Measurements from ENCODE around the gene HDAC9. TPM values are rescaled to one million over a fixed set of nuclear protein-coding genes. Genes with fewer than 3 reads are reported as not detected.
A peak's percentile ranks its signal among the peaks of the same experiment; 100 is the strongest.

Gene HDAC9
- polyA plus RNA-seq, 1 experiment = 2.1 TPM

DNA sequence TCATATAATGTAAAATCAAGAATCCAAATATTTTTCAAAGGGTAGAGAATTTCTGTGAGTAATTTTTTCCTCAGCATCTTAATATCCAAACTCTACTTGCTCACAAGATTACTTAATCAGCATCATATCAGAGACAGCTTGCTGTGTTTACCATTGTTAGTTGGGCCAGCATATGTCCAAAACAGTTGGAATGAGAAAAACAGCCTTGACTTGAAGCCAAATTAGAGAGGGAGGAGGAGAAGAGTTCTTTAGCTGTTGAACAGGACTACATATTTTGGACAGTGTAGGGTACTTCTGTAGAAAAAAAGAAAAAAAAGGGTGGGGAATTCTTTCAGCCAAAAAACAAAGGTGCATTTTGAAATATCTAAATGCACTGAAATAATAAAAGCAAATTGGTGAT lies 69.8 kb downstream of the HDAC9 start:
- no peak for DNase-seq (ENCODE audit: low read depth, low spot score)
- ChIA-PET POLR2A (no interaction called here), CTCF (interaction anchor here (11.4 kb wide), 1 partner anchor 214 kb away, joined by 237 read pairs; no protein-coding TSS in a partner anchor)
- no peak overlapping the region for H3K27ac ChIP-seq (ENCODE audit: low read depth, low read length)
- no peaks in the 10 kb centered on the region for H3K9me3 ChIP-seq (ENCODE audit: control insufficient read depth, insufficient read depth, low read length)
- TF ChIP-seq, protein P1, sequence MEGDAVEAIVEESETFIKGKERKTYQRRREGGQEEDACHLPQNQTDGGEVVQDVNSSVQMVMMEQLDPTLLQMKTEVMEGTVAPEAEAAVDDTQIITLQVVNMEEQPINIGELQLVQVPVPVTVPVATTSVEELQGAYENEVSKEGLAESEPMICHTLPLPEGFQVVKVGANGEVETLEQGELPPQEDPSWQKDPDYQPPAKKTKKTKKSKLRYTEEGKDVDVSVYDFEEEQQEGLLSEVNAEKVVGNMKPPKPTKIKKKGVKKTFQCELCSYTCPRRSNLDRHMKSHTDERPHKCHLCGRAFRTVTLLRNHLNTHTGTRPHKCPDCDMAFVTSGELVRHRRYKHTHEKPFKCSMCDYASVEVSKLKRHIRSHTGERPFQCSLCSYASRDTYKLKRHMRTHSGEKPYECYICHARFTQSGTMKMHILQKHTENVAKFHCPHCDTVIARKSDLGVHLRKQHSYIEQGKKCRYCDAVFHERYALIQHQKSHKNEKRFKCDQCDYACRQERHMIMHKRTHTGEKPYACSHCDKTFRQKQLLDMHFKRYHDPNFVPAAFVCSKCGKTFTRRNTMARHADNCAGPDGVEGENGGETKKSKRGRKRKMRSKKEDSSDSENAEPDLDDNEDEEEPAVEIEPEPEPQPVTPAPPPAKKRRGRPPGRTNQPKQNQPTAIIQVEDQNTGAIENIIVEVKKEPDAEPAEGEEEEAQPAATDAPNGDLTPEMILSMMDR (IDR thresholded peaks at IDR 0.05; ENCODE audit: low read depth, low read length) = no peak
- H3K27me3 ChIP-seq (ENCODE audit: control insufficient read depth, insufficient read depth, low read length) = no peaks in the 10 kb centered on the region
- no peak overlapping the region for H3K4me3 ChIP-seq (ENCODE audit: low read depth, low read length)

DNA sequence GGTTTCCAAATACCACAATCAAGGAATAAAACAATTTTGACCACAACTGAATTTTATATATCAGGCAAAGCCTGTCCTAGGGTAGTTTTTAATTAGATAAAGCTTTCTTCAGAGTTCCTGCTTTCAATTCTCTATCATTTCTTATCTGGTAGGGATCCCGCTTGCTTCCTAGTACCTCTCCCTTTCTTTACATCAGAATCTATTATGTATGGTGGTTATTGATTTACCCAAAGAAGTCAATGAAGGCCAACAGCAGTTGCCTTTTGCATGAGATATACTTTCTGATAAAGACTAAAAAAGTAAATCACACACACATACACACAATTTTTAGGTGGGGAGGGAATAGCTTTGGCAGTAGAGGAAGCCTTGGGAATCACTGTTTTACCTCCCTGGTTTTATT lies 70.7 kb downstream of the HDAC9 start:
- H3K9me3 ChIP-seq (ENCODE audit: control insufficient read depth, insufficient read depth, low read length) = no peaks in the 10 kb centered on the region
- H3K27ac ChIP-seq (ENCODE audit: low read depth, low read length) = no peak overlapping the region
- no peaks in the 10 kb centered on the region for H3K27me3 ChIP-seq (ENCODE audit: control insufficient read depth, insufficient read depth, low read length)
- CTCF ChIA-PET = interaction anchor here (11.4 kb wide), 1 partner anchor 215 kb away, joined by 237 read pairs; no protein-coding TSS in a partner anchor
- TF ChIP-seq, protein P1 (IDR thresholded peaks at IDR 0.05; ENCODE audit: low read depth, low read length) = no peak
- no peak overlapping the region for H3K4me3 ChIP-seq (ENCODE audit: low read depth, low read length)
- POLR2A ChIA-PET = no interaction called here
- DNase-seq (ENCODE audit: low read depth, low spot score) = no peak

DNA sequence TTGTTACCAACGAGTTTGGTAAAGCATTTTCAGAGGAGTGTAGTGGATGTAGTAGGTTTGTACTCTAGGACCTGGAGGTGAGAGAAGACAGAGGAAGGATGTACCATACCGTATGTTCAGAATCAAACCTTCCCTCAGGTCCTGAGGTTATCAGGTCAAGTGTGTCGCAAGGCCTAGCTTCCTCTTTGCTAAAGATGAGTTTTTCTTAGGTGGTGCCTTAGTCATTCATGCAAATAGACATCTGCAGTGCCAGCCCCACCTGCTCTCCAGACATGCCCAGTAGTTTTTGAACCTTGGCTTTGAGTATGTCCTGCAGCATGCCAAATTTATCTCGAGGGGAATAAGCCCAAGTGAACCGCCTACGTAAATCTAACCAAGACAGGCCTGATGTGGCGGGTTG lies 71.3 kb downstream of the HDAC9 start:
- CTCF ChIA-PET = interaction anchor here (1.4 to 11.4 kb wide), 3 partner anchors 24 to 215 kb away, joined by 6 to 237 read pairs (median 6); no protein-coding TSS in a partner anchor
- Histone ChIP-seq H3K4me3 (ENCODE audit: low read depth, low read length) (no peak overlapping the region), H3K27ac (ENCODE audit: low read depth, low read length) (no peak overlapping the region), H3K9me3 (ENCODE audit: control insufficient read depth, insufficient read depth, low read length) (no peaks in the 10 kb centered on the region), H3K27me3 (ENCODE audit: control insufficient read depth, insufficient read depth, low read length) (no peaks in the 10 kb centered on the region)
- TF ChIP-seq, protein P1 (IDR thresholded peaks at IDR 0.05; ENCODE audit: low read depth, low read length) = no peak
- POLR2A ChIA-PET = no interaction called here
- no peak for DNase-seq (ENCODE audit: low read depth, low spot score)

DNA sequence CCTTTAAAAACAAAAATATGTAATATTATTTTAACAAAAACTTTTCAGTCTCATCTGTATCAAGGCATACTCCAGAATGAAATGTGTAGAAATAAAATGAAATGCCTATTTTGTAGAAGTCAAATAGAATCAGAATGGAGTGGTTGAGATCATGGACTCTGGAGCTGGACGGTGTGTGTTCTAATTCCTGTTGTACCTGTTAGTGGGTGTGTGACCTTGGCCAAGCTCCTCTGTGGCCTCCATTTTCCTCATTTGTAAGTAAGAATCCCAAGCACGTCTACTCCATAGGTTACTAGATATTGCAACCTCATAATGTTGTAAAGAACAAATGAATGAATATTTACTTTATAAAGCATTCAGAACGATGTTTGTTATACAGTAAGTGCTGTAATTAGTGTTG lies 74.9 kb downstream of the HDAC9 start:
- CTCF ChIA-PET = interaction anchor here (0.6 to 11.4 kb wide), 9 partner anchors 10 to 1032 kb away, joined by 3 to 237 read pairs (median 5); no protein-coding TSS in a partner anchor
- TF ChIP-seq, protein P1 (IDR thresholded peaks at IDR 0.05; ENCODE audit: low read depth, low read length) = no peak
- H3K27ac ChIP-seq (ENCODE audit: low read depth, low read length) = no peak overlapping the region
- H3K27me3 ChIP-seq (ENCODE audit: control insufficient read depth, insufficient read depth, low read length) = no peaks in the 10 kb centered on the region
- POLR2A ChIA-PET = no interaction called here
- H3K9me3 ChIP-seq (ENCODE audit: control insufficient read depth, insufficient read depth, low read length) = peaks cover 6% of the 10 kb centered on the region; the same call in 1 of the 2 replicates
- H3K4me3 ChIP-seq (ENCODE audit: low read depth, low read length) = no peak overlapping the region
- DNase-seq (ENCODE audit: low read depth, low spot score) = no peak

DNA sequence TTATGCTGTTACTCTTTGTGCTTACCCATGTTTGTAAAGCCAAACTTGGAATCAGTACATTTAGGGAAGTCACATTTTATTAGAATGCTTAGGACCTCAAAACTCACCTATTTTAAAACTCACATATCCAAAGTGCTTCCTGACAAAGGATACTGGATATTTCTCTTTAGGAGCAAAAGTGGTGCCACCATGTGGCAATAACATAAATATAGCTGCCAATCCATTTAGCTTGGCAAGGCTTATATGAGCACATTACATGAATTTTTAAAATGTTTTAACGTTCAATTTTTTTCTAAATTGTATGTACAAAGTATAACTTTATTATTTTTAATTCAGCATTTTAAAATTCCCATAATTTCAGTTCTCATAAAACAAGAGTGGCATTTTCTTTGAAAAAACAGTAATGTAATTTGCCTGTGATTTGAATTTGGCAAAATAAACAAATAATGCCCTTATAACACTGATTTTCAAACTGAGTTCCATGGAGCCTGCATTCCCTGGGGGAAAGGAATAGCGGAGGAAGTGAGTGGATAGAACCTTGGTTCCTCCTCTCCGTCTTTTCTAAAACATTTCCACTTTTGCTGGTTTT lies 75.4 kb downstream of the HDAC9 start:
- TF ChIP-seq, protein P1 (IDR thresholded peaks at IDR 0.05; ENCODE audit: low read depth, low read length) = peak; percentile 49
- Histone ChIP-seq H3K27me3 (ENCODE audit: control insufficient read depth, insufficient read depth, low read length) (no peaks in the 10 kb centered on the region), H3K9me3 (ENCODE audit: control insufficient read depth, insufficient read depth, low read length) (peaks cover 6% of the 10 kb centered on the region; the same call in 1 of the 2 replicates), H3K4me3 (ENCODE audit: low read depth, low read length) (no peak overlapping the region), H3K27ac (ENCODE audit: low read depth, low read length) (no peak overlapping the region)
- no peak for DNase-seq (ENCODE audit: low read depth, low spot score)
- POLR2A ChIA-PET = no interaction called here
- CTCF ChIA-PET = interaction anchor here (0.5 to 11.4 kb wide), 17 partner anchors 10 to 1138 kb away, joined by 3 to 237 read pairs (median 3); no protein-coding TSS in a partner anchor

Measured in AG04450 (cell line).